Kidney (tissue), 14 donors: ENCODE data around the gene C7orf57. TPM values are rescaled to one million over a fixed set of nuclear protein-coding genes. Genes with fewer than 3 reads are reported as not detected.

Experiments used
- DNase-seq, 5 donors: peaks; one replicate each; pipeline ENCODE4 v3.0.0-alpha.2; 2013 to 2020
- FAIRE-seq: peaks from 2 replicates; lab custom pipeline; 2012; peaks lifted over from hg19 to GRCh38; lab: Jason Lieb, UNC
- H3K27ac ChIP-seq, 2 donors: one replicate each; pipeline ENCODE4 v1.7.0; 2013; ENCODE audit warnings: low read depth in 2 of 2, low read length in 2 of 2, inconsistent platforms in 1 of 2
- H3K27me3 ChIP-seq: one replicate; pipeline ENCODE4 v1.7.1; 2013; ENCODE audit warnings: low read length, inconsistent platforms; ENCODE audit not compliant: control insufficient read depth, insufficient read depth
- H3K36me3 ChIP-seq, 3 donors: one replicate each; pipeline versions ENCODE4 v1.7.0 to v1.7.1; 2013; ENCODE audit warnings: low read length in 3 of 3, control low read depth in 1 of 3, inconsistent platforms in 1 of 3; ENCODE audit not compliant: insufficient read depth in 3 of 3, control insufficient read depth in 2 of 3
- H3K4me1 ChIP-seq, 3 donors: one replicate each; pipeline versions ENCODE4 v1.7.0 to v1.7.1; 2013; ENCODE audit warnings: low read length in 3 of 3, inconsistent platforms in 1 of 3, low read depth in 1 of 3; ENCODE audit not compliant: control insufficient read depth in 2 of 3, insufficient read depth in 2 of 3
- H3K4me3 ChIP-seq, 3 donors: one replicate each; pipeline versions ENCODE4 v1.7.0 to v1.8.1; 2013; ENCODE audit warnings: low read length in 3 of 3, control low read depth in 1 of 3, inconsistent platforms in 1 of 3
- H3K9ac ChIP-seq, 3 donors: one replicate each; pipeline versions ENCODE4 v1.7.0 to v1.7.1; 2013; ENCODE audit warnings: low read length in 3 of 3, control low read depth in 1 of 3, inconsistent platforms in 1 of 3
- H3K9me3 ChIP-seq, 3 donors: one replicate each; pipeline versions ENCODE4 v1.7.0 to v1.7.1; 2013; ENCODE audit warnings: low read length in 3 of 3, control low read depth in 1 of 3, inconsistent platforms in 1 of 3; ENCODE audit not compliant: control insufficient read depth in 2 of 3, insufficient read depth in 1 of 3
- intact Hi-C: fragments of 100-400 bp; cut with DNase I; formaldehyde crosslinking; loops from one replicate; pipeline ENCODE4 v1.11.1; 2022
- polyA plus RNA-seq: library from polyadenylated mRNA; stranded (reverse); fragments of 350-450 nt; fragmentation: Illumina TruSeq; extraction: RNeasy Lipid Tissue Mini Kit (QIAGEN cat#74804); gene quantifications from one replicate; pipeline ENCODE4 v1.2.3, GENCODE V29; 2014; ENCODE audit warnings: low read depth, low replicate concordance; ENCODE audit not compliant: insufficient read depth
- total RNA-seq: library from RNA; stranded (reverse); fragmentation: NEBNext Ultra II Directional; extraction: Animal tissue kit (Norgen Biotek cat#: 25700); gene quantifications from one replicate; pipeline ENCODE4 v1.2.1, GENCODE V29; 2021
- TF ChIP-seq, protein P1 (sequence below): IDR thresholded peaks from 3 replicates; pipeline ENCODE4 v1.5.1; 2012; ENCODE audit warnings: mild to moderate bottlenecking, moderate library complexity, borderline replicate concordance; ENCODE audit not compliant: insufficient read depth; ENCODE audit errors: extremely low read depth
- donor health status: control.
- donor health status: control.
- donor health status: control.
- donor health status: control.
- donor health status: control.
- donor health status: DM: yes; HTN: yes; CAD: no.
- donor health status: Normal renal cell carcinoma (clear cell type).

The C7orf57 gene
- total and polyA plus RNA-seq, 2 donors from 2014 or later, result 0.63 TPM; not detected in 1

DNA sequence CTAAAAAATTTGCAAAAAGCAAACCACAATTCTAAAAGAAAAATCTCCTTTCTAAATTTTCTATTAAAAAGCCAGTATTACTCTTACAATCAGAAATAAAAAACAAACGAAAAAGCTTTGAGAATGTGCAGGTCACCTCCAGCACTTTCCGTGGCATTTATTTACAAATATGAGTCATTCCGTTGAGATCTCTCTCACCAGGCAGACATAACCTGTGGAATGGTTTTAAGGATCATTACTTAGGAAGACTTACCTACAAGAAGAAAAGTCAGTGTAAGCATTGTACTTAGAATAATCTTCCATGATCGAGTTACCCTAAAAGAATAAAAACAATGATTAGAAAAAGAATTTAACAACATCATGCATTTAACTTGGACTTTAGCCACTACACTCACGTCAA lies 9.7 kb upstream of the C7orf57 start:
- Histone ChIP-seq H3K4me3 (no peak overlapping the region), H3K27me3 (no peaks in the 10 kb centered on the region), H3K36me3 (no peaks in the 10 kb centered on the region), H3K9ac (no peak overlapping the region), H3K27ac (no peak overlapping the region), H3K4me1 (no peaks in the 10 kb centered on the region), H3K9me3 (no peaks in the 10 kb centered on the region)
- TF ChIP-seq, protein P1, sequence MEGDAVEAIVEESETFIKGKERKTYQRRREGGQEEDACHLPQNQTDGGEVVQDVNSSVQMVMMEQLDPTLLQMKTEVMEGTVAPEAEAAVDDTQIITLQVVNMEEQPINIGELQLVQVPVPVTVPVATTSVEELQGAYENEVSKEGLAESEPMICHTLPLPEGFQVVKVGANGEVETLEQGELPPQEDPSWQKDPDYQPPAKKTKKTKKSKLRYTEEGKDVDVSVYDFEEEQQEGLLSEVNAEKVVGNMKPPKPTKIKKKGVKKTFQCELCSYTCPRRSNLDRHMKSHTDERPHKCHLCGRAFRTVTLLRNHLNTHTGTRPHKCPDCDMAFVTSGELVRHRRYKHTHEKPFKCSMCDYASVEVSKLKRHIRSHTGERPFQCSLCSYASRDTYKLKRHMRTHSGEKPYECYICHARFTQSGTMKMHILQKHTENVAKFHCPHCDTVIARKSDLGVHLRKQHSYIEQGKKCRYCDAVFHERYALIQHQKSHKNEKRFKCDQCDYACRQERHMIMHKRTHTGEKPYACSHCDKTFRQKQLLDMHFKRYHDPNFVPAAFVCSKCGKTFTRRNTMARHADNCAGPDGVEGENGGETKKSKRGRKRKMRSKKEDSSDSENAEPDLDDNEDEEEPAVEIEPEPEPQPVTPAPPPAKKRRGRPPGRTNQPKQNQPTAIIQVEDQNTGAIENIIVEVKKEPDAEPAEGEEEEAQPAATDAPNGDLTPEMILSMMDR, result no peak
- FAIRE-seq (no peak), DNase-seq (no peak)
- intact Hi-C loops, result no loop called here

DNA sequence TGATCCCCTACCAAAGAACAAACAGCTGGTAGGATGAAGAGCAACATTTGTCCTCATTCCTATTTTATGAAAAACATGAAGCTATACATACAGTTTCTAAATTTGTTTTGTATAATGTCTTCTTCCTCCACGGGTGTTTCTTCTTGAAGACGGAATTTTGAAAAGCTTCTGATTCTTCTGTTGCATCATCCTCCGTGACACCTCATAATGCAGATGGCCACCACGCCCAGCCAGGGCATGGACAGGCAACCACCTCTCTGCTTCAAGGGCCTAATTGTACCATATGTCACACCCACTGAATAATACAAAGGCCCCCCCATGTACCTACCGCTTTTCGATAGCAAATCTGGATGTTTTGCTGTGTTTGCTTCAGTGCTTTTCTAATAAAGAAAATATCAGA lies 6.4 kb upstream of the C7orf57 start, which contains the start of gene SUN3:
Gene SUN3 (minus strand): TSS at position 170 of the 400 bp plus-strand sequence. CDS start 169 bp downstream, at position 1.
- H3K27me3 ChIP-seq, result peaks cover 2% of the 10 kb centered on the region
- H3K27ac ChIP-seq, result no peak within 1 kb of the TSS
- no peaks in the 10 kb centered on the region for H3K4me1 ChIP-seq
- FAIRE-seq, result no peak
- H3K9me3 ChIP-seq, result no peaks in the 10 kb centered on the region
- TF ChIP-seq, protein P1, result no peak
- no peak within 1 kb of the TSS for H3K9ac ChIP-seq
- intact Hi-C loops, result no loop called here
- H3K4me3 ChIP-seq, result no peak within 1 kb of the TSS
- DNase-seq, result no peak
- no peaks in the 10 kb centered on the region for H3K36me3 ChIP-seq

- Histone ChIP-seq H3K4me1 (peaks cover 0 to 7% (median 0%) of the 10 kb centered on the region in 3 donors), H3K9ac (no peak overlapping the region), H3K36me3 (no peaks in the 10 kb centered on the region), H3K4me3 (no peak overlapping the region), H3K9me3 (no peaks in the 10 kb centered on the region), H3K27me3 (peaks cover 9% of the 10 kb centered on the region), H3K27ac (no peak overlapping the region)
- TF ChIP-seq, protein P1, result no peak
- FAIRE-seq (no peak), DNase-seq (no peak)
- intact Hi-C loops, result no loop called here
Observed at GRCh38 chr7:48031111-48031510, 4.2 kb upstream of the C7orf57 start.

DNA sequence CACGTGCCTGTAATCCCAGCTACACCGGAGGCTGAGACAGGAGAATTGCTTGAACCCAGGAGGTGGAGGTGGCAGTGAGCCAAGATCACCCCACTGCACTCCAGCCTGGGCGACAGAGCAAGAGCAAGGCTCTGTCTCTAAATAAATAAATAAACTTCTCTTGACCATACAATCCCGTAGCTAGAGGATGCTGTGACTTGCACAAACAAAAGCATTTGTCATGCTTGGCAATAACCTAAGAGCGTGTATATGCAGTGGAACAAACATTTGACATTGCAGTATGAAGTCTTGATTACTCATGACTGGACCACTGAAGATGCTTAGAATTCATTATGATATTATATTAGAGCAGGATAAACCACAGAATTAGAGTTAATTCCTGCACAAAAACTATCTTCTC lies 1.4 kb upstream of the C7orf57 start:
- intact Hi-C loops, result no loop called here
- FAIRE-seq (no peak), DNase-seq (no peak)
- Histone ChIP-seq H3K4me1 (peaks cover 0 to 8% (median 0%) of the 10 kb centered on the region in 3 donors), H3K9ac (no peak overlapping the region), H3K4me3 (no peak overlapping the region), H3K27me3 (peaks cover 13% of the 10 kb centered on the region), H3K9me3 (no peaks in the 10 kb centered on the region), H3K36me3 (no peaks in the 10 kb centered on the region), H3K27ac (no peak overlapping the region)
- TF ChIP-seq, protein P1, result no peak
